Spleen (tissue), 7 donors: ENCODE measurements around the gene RARS2.

ENCODE experiments used
- POLR2A ChIP-seq, 3 donors: fragments of 450-650 bp; IDR thresholded peaks; one replicate each; pipeline ENCODE4 v1.5.1; 2017; ENCODE audit warnings: antibody characterized with exemption in 3 of 3, mild to moderate bottlenecking in 1 of 3
- TF ChIP-seq, protein P1 (sequence below), 11 experiments: fragments of 200-600 bp in 7 of 11; fragments of 450-650 bp in 4 of 11; sonication (generic) in 4 of 11; IDR thresholded peaks in 8 of 11; conservative IDR thresholded peaks in 3 of 11; 1 replicate in 7 of 11; 2 replicates in 4 of 11; pipeline versions ENCODE4 v1.4.0 to v1.8.0; 2016 to 2021; ENCODE audit warnings: antibody characterized with exemption in 11 of 11, inconsistent platforms in 4 of 11, mild to moderate bottlenecking in 1 of 11
- donor health status: DM: no; HTN: no; CAD: no; lungs with moderate emphysema.
- donor health status: DM: no; HTN: no; CAD: no.
- donor health status: DM: no; HTN: no; CAD: no.

DNA sequence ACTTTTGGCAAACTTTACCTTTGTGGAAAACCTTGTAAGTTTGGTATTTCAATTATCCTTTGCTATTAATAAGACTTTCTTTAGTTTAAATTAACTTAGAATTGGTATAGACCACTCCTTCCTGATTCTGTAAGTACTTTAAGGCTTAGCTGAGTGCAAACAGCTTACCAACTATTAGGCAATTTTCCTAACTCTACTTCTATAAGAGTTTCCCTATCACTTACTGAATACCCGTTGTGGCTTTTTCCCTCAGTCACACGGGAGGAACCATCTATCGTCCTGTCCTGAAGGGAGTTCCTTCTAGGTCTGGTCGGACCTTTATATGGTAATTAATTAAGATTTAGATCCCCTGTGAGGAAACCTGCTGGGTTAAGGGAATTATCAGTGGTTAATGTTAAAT, 107.4 kb downstream of the RARS2 start:
- TF ChIP-seq, protein P1, sequence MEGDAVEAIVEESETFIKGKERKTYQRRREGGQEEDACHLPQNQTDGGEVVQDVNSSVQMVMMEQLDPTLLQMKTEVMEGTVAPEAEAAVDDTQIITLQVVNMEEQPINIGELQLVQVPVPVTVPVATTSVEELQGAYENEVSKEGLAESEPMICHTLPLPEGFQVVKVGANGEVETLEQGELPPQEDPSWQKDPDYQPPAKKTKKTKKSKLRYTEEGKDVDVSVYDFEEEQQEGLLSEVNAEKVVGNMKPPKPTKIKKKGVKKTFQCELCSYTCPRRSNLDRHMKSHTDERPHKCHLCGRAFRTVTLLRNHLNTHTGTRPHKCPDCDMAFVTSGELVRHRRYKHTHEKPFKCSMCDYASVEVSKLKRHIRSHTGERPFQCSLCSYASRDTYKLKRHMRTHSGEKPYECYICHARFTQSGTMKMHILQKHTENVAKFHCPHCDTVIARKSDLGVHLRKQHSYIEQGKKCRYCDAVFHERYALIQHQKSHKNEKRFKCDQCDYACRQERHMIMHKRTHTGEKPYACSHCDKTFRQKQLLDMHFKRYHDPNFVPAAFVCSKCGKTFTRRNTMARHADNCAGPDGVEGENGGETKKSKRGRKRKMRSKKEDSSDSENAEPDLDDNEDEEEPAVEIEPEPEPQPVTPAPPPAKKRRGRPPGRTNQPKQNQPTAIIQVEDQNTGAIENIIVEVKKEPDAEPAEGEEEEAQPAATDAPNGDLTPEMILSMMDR (IDR thresholded peaks at IDR 0.05 in 8 of 11, conservative IDR thresholded peaks at IDR 0.05 in 3 of 11): no peak
- no peak for TF ChIP-seq POLR2A (IDR thresholded peaks at IDR 0.05)
